ENCODE data around the gene BASP1. TPM values are rescaled to one million over a fixed set of nuclear protein-coding genes. Genes with fewer than 3 reads are reported as not detected.

BASP1 gene
- total and polyA plus RNA-seq, 2 donors (not counting 1 experiment from before 2014, with no cell fraction given): 53.0 to 66.4 TPM

DNA sequence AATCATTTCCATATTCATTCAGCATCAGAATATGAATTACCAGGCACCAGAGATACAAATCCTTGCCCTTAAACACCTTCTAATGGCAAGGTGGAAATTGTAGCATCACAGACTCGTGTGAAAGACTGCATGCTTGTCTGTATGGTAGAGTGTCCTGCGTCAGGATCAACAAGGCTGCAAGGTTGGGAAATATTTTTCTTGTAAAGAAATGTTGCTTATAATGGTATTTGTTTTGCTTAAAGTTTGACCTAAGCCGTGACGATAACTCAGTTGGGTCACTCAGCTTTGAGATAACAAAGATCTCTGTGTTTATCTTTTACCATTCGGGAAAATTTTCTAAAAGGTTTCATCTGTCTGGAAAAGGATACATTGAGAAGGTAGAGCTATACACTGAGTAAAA is 87.6 kb downstream of the BASP1 start:
- CTCF ChIA-PET: no interaction called here
- Histone ChIP-seq H3K4me3 (ENCODE audit: control extremely low read depth in 1 of 5, extremely low read depth in 1 of 5, insufficient read depth in 1 of 5, low read depth in 2 of 5, low read length in 4 of 5) (no peak overlapping the region), H3K4me2 (replicated peaks; ENCODE audit: low read depth, low read length, poor library complexity, severe bottlenecking) (no peak overlapping the region), H3K27me3 (replicated peaks in 1 of 4; ENCODE audit: control extremely low read depth in 1 of 4, control insufficient read depth in 3 of 4, insufficient read depth in 4 of 4, low read length in 3 of 4) (no peaks in the 10 kb centered on the region), H3K9me3 (ENCODE audit: control extremely low read depth in 1 of 3, control insufficient read depth in 2 of 3, insufficient read depth in 1 of 3, low read length in 2 of 3) (peaks cover 0 to 4% (median 0%) of the 10 kb centered on the region in 3 donors), H3K9ac (ENCODE audit: low read length) (no peak overlapping the region), H3K27ac (ENCODE audit: low read length in 2 of 2) (no peak overlapping the region), H3K4me1 (ENCODE audit: control insufficient read depth in 2 of 2, insufficient read depth in 2 of 2, low read length in 2 of 2) (no peaks in the 10 kb centered on the region), H4K20me1 (ENCODE audit: control insufficient read depth, insufficient read depth, low read length, poor library complexity, severe bottlenecking) (no peaks in the 10 kb centered on the region), H2AFZ (ENCODE audit: insufficient read depth, low read depth, low read length, poor library complexity, severe bottlenecking) (no peak overlapping the region), H3K79me2 (ENCODE audit: control insufficient read depth, insufficient read depth, low read length) (no peaks in the 10 kb centered on the region), H3K36me3 (replicated peaks in 1 of 2; ENCODE audit: control extremely low read depth in 1 of 2, control insufficient read depth in 1 of 2, extremely low read depth in 1 of 2, insufficient read depth in 2 of 2, low read length in 1 of 2) (no peaks in the 10 kb centered on the region)
- 90% methylated on average over 4 of the region's 5 CpGs for WGBS (ENCODE audit: insufficient coverage)
- Mint-ChIP-seq H3K27ac (no peak overlapping the region), H3K4me1 (no peaks in the 10 kb centered on the region), H3K9me3 (ENCODE audit: insufficient read depth) (no peaks in the 10 kb centered on the region), H3K4me3 (no peak overlapping the region), H3K27me3 (no peaks in the 10 kb centered on the region)
- intact Hi-C loops (cut with micrococcal nuclease): no loop called here
- POLR2A ChIA-PET: no interaction called here
- TF ChIP-seq EZH2 (IDR thresholded peaks at IDR 0.05; ENCODE audit: borderline replicate concordance, insufficient read depth, low read depth, low read length, poor library complexity, severe bottlenecking): no peak
- no peak for TF ChIP-seq CTCF (IDR thresholded peaks at IDR 0.05)
- DNase-seq (no peak), ATAC-seq (ENCODE audit: low read depth) (no peak)

GRCh38 chr5:17305964-17306725 is 88.7 kb downstream of the BASP1 start:
- no peak overlapping the region for H3K9ac ChIP-seq (ENCODE audit: low read length)
- ChIA-PET CTCF (no interaction called here), POLR2A (no interaction called here)
- H3K9me3 ChIP-seq (ENCODE audit: control extremely low read depth in 1 of 3, control insufficient read depth in 2 of 3, insufficient read depth in 1 of 3, low read length in 2 of 3): peaks cover 0 to 5% (median 0%) of the 10 kb centered on the region in 3 donors
- Mint-ChIP-seq H3K27me3 (no peaks in the 10 kb centered on the region), H3K4me3 (no peak overlapping the region), H3K9me3 (ENCODE audit: insufficient read depth) (no peaks in the 10 kb centered on the region), H3K4me1 (no peaks in the 10 kb centered on the region), H3K27ac (no peak overlapping the region)
- no peaks in the 10 kb centered on the region for H4K20me1 ChIP-seq (ENCODE audit: control insufficient read depth, insufficient read depth, low read length, poor library complexity, severe bottlenecking)
- TF ChIP-seq EZH2 (IDR thresholded peaks at IDR 0.05; ENCODE audit: borderline replicate concordance, insufficient read depth, low read depth, low read length, poor library complexity, severe bottlenecking) (no peak), CTCF (IDR thresholded peaks at IDR 0.05) (no peak)
- H3K27ac ChIP-seq (ENCODE audit: low read length in 2 of 2): no peak overlapping the region
- ATAC-seq (ENCODE audit: low read depth) (no peak), DNase-seq (no peak)
- no peaks in the 10 kb centered on the region for H3K36me3 ChIP-seq (replicated peaks in 1 of 2; ENCODE audit: control extremely low read depth in 1 of 2, control insufficient read depth in 1 of 2, extremely low read depth in 1 of 2, insufficient read depth in 2 of 2, low read length in 1 of 2)
- H3K27me3 ChIP-seq (replicated peaks in 1 of 4; ENCODE audit: control extremely low read depth in 1 of 4, control insufficient read depth in 3 of 4, insufficient read depth in 4 of 4, low read length in 3 of 4): no peaks in the 10 kb centered on the region
- no peak overlapping the region for H3K4me2 ChIP-seq (replicated peaks; ENCODE audit: low read depth, low read length, poor library complexity, severe bottlenecking)
- no peaks in the 10 kb centered on the region for H3K4me1 ChIP-seq (ENCODE audit: control insufficient read depth in 2 of 2, insufficient read depth in 2 of 2, low read length in 2 of 2)
- 96% methylated on average over 8 of the region's 14 CpGs for WGBS (ENCODE audit: insufficient coverage)
- H3K79me2 ChIP-seq (ENCODE audit: control insufficient read depth, insufficient read depth, low read length): no peaks in the 10 kb centered on the region
- H3K4me3 ChIP-seq (ENCODE audit: control extremely low read depth in 1 of 5, extremely low read depth in 1 of 5, insufficient read depth in 1 of 5, low read depth in 2 of 5, low read length in 4 of 5): no peak overlapping the region
- intact Hi-C loops (cut with micrococcal nuclease): no loop called here
- H2AFZ ChIP-seq (ENCODE audit: insufficient read depth, low read depth, low read length, poor library complexity, severe bottlenecking): no peak overlapping the region

Measured in B cell (primary cell).